Glomerular endothelial cell (primary cell): ENCODE data around the gene BMPR1A. TPM values are rescaled to one million over a fixed set of nuclear protein-coding genes. Genes with fewer than 3 reads are reported as not detected.

Source experiments
- DNase-seq: peaks from one replicate; pipeline ENCODE4 v3.0.0-alpha.2; 2011; ENCODE audit warnings: low read depth, low spot score; ENCODE audit errors: extremely low read depth
- total RNA-seq: library from RNA; depleted of rRNA; stranded (reverse); fragments of >200 nt; gene quantifications from 2 replicates; pipeline ENCODE4 v1.2.3, GENCODE V29; 2015

Gene BMPR1A
- total RNA-seq, 1 donor from 2014 or later: 2.8 TPM

- no peak for DNase-seq
Observed at GRCh38 chr10:86758189-86759072, 2.0 kb downstream of the BMPR1A start.

DNA sequence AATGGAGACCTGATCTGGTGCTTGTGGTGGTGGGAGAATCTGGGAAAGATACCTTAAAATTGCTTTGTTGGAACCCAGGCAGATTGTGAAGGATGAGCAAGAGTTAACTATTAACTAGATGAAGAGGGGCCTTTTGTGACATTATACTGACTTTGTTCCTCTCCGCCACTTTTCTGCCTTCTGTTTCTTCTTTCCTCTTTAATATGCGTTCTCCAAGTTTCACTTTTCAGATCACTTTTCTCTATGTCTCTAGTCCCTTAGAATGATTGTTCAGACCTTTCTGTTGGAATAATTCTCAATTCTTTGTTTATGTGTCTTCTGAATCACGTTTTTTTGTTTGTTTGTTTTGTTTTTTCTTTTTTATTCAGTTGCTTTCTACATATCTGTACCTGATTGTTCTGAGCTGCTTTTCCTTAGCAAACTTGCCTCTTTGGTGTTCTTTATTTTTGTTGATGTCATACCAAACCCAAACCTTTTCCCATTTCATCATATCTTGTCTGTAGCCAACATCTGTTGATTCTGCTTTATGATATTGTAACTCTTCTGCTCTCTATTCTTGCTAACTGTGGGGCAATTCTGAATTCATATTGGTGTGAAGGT, 2.8 kb downstream of the BMPR1A start:
- DNase-seq: no peak

DNA sequence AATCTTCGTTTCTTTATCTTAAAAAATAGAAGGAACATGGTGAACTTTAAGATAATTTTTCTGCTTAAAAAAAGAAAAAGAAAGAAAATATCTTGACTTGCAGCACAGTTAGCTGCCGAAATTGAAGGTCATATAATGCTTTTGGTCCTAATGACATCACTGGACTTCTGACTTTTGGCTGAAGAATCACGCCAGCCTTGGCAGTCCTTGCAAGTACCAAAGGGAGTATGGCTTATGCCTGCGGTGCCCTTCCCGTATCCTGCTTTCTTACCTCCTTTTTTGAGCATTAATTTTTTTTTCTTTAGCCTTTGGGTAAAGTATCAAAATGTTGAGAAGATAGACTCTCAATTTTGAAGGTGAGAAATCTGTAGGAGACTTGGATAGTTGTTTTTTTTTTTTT, 7.0 kb downstream of the BMPR1A start:
- no peak for DNase-seq

DNA sequence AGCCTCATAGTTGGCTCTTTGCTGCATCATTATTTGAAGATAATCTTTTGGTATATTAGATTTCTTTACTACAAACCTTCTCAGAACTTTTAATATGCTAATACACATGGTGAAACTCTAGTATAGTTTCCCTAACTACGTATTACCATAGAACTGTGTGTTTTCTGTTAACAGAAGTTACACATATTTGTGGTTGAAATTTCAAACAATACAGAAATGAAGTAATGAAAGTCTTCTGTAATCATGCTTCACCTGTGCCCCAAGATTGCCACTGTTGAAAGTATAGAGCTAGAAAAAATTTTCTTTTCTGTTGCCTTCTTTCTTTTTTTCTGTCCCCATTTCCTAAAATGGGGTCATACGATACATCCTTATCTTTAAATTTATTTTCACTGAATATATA, 9.1 kb downstream of the BMPR1A start:
- DNase-seq: no peak

DNA sequence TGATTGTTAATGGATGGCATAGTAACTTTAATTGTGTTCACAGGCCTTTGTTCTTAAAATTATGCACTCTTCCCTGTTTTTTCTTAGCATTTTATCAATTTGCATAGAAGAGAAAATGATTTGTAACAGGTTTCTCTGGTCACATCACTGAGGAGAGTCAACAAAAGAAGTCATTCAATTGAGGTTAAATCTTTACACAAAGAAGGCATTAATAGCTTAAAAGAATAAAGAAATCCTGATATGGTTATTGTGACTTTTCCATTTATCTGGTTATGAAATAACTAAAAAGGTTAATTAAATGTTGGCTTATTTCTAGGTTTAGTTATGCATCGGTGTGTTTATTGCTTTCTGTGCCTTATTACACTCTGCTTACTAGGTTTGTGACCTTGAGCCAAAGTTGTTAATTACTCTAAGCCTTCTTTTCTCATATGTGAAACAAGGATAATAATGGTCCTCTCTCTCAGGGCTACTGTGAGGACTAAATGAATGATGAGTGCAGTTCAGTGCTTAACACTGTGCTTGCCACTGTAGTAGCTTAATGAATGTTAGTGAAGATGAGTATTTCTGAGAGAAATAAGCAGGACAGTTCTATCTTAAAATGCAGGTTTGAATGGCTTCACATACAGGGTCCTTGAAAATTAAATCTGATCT, 12.1 kb downstream of the BMPR1A start:
- DNase-seq: no peak

- no peak for DNase-seq
Observed at GRCh38 chr10:86769991-86770390, 13.6 kb downstream of the BMPR1A start.

- no peak for DNase-seq
Observed at GRCh38 chr10:86770412-86770960, 14.1 kb downstream of the BMPR1A start.

DNA sequence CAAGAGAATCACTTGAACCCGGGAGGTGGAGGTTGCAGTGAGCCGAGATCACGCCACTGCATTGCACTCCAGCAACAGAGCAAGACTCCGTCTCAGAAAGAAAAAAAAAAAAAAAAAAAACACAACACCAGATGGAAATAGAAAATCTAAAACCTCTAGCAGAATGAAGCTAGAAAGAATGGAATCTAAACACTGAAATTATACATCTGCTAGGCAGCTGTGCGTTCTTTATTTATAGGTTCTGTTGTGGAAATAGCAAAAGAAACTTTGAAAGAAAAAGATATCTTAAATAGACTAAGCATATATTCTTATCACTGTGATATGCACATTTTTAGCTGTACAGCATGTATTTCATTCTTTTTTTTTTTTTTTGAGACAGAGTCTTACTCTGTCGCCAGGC, 17.1 kb downstream of the BMPR1A start:
- DNase-seq: no peak

DNA sequence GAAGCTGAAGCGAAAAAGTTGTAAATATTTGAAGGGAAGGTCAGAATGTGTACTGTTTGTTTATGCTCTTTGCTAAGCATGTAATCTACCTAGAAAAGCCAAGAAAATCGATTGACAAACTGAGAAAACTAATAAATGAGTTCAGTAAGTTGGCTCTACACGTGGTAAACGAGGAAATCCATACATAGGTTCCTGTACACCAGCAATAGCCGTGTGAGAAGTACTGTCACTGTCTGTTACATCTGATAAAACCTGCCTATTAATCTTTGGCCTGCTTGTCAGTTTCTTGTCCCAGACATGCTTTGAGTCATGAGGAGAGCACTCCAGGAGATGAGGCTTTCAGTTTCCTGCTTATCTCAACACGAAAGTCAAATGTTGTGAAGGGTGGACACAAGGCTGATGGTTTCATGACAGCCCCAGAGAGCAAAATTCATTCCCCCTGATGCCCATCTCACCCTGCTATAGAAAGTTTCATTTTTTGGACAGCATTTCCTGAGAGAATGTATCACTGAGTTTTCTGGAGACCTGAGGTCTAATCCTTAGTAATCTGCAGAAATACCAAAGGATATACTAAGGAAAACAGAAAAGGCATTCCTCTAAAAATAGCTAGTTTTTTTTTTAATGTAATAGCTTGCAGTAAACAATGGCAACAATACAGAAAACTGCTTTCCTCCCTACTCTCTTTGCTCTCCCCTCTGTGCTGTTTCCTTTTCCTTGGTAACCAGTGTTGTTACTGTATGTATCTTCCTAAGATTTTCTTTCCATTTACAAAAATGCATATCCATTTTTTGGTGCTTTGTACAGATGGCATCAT, 18.8 kb downstream of the BMPR1A start:
- DNase-seq: no peak

- no peak for DNase-seq
Observed at GRCh38 chr10:86775870-86776180, 19.4 kb downstream of the BMPR1A start.

DNA sequence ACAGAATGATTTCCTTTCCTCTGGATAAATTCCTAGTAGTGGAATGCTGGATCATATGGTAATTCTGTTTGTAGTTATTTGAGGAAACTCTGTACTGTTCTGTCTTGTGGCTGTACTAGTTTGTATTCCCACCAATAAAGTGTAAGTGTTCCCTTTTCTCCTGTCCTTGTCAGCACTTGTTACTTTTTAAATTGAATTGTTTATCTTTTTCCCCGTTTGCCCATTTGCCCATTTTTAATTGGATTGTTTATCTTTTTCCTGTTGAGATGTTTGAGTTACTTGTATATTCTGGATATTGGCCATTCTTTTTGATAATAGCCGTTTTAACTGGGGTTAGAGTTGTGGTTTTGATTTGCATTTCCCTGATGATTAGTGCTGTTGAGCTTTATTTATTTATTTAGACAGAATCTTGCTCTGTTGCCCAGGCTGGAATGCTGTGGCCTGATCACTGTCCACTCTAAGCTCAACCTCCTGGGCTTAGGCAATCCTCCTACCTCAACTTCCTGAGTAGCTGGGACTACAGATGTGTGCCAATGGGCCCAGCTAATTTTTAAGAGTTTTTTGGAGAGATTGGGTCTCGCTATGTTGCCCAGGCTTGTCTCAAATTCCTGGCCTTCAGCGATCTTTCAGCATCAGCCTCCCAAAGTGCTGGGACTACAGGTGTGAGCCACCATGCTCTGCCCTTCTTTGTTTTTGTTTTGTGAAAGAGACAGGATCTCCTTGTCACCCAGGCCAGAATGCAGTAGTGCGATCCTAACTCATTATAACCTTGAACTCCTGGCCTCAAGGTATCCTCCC, 23.0 kb downstream of the BMPR1A start:
- no peak for DNase-seq

DNA sequence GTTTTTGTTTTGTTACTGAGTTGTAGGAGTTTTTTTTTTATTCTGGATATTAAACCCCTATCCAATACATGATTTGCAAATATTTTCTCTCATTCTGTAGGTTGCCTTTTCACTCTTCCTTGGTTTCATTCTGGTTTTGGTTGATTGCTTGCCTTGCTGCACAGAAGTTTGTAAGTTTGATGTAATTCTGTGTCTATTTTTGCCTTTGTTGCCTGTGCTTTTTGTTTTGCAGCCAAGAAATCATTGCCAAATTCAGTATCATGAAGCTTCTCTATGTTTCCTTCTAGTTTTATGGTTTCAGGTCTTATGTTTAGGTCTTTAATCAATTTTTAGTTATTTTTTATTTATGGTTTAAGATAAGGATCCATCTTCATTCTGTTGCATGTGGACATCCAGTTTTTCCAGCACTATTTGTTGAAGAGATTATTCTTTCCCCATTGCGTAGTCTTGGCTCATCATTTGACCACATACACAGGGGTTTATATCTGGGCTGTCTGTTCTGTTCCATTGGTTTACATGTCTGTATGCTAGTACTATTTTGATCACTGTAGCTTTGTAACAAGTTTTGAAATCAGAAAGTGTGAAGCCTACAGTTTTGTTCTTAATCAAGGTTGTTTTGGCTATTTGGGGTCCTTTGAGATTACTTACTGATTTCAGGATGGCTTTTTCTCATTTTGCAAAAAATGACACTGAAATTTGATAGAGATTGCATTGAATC, 26.4 kb downstream of the BMPR1A start:
- no peak for DNase-seq

DNA sequence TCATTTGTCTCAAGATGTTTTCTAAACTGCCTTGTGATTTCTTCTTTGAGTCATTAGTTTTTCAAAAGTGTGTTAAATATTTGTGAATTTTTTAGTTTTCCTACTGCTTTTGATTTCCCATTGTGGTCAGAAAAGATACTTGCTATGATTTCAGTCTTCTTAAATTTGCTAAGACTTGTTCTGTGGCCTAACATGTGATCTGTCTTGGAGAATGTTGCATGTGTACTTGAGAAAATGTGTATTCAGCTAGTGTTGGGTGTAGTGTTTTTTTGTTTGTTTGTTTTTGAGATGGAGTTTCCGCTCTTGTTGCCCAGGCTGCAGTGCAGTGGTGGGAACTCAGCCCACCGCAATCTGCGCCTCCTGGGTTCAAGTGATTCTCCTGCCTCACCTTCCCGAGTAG, 28.6 kb downstream of the BMPR1A start:
- no peak for DNase-seq

DNA sequence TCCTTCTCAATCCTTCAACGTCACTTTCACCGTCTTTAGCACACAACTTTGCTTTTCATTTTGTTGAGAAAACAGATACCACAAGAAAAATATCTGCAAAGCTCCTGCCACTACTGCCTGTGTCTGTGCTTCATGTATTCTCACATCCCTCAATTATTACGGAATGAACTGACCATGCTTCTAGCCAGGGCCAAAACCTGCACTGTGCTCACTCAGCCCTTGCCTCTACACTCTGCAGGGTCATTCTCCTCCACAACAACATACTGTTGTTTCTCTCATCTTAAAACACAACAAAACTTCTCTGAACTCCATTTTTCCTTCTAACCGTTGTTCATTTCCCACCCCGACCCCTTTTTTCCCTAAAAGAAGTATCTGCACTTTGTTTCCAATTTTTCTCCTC, 29.5 kb downstream of the BMPR1A start:
- no peak for DNase-seq

- no peak for DNase-seq
Observed at GRCh38 chr10:86786368-86786767, 29.9 kb downstream of the BMPR1A start.

DNA sequence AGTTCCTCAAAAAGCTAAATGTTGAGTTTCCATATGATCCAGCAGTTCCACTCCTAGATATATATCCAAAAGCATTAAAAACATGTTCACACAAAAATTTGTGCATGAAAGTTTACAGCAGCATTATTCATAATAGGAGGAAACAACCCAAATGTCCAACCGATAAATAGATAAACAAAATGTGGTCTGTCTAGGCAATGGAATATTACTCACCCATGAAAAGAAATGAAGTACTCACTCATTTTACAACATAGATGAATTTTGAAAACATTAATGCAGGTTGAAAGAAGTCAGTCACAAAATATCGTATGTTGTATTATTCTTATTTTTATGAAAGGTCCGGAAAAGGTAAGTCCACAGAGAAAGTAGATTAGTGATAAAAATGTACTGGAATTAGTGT, 34.0 kb downstream of the BMPR1A start:
- DNase-seq: no peak

DNA sequence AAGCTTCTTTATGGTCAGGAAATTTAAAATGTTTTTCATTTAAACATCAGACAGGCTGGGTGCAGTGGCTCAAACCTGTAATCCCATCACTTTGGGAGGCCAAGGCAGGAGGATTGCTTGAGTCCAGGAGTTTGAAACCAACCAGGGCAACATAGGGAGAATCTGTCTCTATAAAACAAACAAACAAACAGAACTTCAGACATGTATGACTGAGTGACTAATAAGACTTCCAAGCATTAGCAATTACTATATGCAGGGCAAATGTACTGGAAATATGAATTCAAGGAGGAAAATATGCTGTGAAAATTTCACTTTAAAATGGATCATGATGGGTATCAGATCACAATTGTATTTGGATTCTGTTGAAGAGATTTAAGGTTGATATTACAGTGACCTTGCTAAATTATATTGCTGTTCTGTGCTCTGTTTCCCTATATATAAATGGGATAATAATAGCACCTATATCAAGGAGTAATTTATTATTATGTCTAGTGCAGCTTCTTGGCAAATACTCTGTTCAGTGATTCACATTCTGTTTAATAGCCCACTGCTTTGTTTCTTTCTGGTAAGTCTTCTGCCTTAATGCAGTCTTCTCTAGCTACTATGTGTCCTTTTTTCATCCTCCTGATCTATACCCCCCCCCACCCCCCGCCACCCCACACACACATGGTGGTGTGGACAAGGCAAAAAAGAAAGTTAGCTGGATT, 36.2 kb downstream of the BMPR1A start:
- DNase-seq: no peak

GRCh38 chr10:86793696-86794095, 37.3 kb downstream of the BMPR1A start:
- DNase-seq: no peak

DNA sequence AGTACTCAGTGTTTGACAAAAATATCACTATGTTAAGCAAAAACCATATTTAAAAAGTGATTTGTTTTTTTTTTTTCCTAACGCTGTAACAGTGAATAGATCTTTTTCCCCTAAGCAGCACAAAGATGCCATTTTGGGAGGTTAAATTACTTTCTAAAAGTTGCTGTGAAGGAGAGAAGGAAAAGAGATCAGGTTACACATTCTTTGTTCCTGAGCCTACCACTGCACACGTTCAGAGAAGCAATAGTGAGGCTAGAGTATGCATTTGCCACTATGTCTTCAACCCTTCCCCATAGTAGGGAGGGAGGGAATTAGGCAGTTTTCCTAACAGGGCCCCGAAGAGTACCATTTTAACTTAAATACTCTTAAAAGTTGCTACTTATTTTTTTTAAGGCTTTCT, 38.9 kb downstream of the BMPR1A start:
- no peak for DNase-seq
